Tibial artery (tissue), 4 donors: ENCODE data around the gene CFAP53.
"Not testable (repeated sequence)": the region's sequence is repeated elsewhere in the genome, so short reads cannot be mapped to it uniquely, and the experiment has no call there.

Source experiments
- DNase-seq, 2 donors: peaks; one replicate each; pipeline ENCODE4 v3.0.0-alpha.2; 2019
- H3K27ac ChIP-seq, 2 donors: fragments of 200-600 bp; sonication (generic) in 1 of 2; 1 replicate in 1 of 2; 2 replicates in 1 of 2; pipeline ENCODE4 v1.5.1; 2018 to 2019; ENCODE audit warnings: mild to moderate bottlenecking in 1 of 2
- H3K27me3 ChIP-seq, 2 donors: fragments of 200-600 bp; sonication (generic) in 1 of 2; one replicate each; pipeline versions ENCODE4 v1.5.1 to v1.6.0; 2016 to 2019
- H3K36me3 ChIP-seq, 3 donors: fragments of 200-600 bp; sonication (generic) in 2 of 3; one replicate each; pipeline ENCODE4 v1.5.1; 2016 to 2019; ENCODE audit warnings: mild to moderate bottlenecking in 2 of 3
- H3K4me1 ChIP-seq, 4 donors: fragments of 200-600 bp; sonication (generic) in 2 of 4; 1 replicate in 3 of 4; 2 replicates in 1 of 4; pipeline ENCODE4 v1.5.1; 2016 to 2019
- H3K4me3 ChIP-seq, 2 donors: fragments of 200-600 bp; sonication (generic) in 1 of 2; 1 replicate in 1 of 2; 2 replicates in 1 of 2; pipeline ENCODE4 v1.5.1; 2018 to 2019; ENCODE audit warnings: mild to moderate bottlenecking in 2 of 2
- H3K9me3 ChIP-seq, 3 donors: fragments of 200-600 bp; sonication (generic) in 1 of 3; one replicate each; pipeline ENCODE4 v1.5.1; 2016 to 2019
- CTCF ChIP-seq, 2 experiments: fragments of 200-600 bp in 1 of 2; fragments of 450-650 bp in 1 of 2; IDR thresholded peaks; one replicate each; pipeline ENCODE4 v1.5.1; 2017 to 2019; ENCODE audit warnings: antibody characterized with exemption in 2 of 2, mild to moderate bottlenecking in 1 of 2, moderate library complexity in 1 of 2
- intact Hi-C: fragments of 100-400 bp; cut with DNase I; formaldehyde crosslinking; loops from one replicate; pipeline ENCODE4 v1.15.0; 2023; ENCODE audit warnings: low total_unique reads

CFAP53 gene

GRCh38 chr18:50249576-50249975, 16.7 kb downstream of the CFAP53 start:
- H3K4me1 ChIP-seq: no peaks in the 10 kb centered on the region
- no peaks in the 10 kb centered on the region for H3K36me3 ChIP-seq
- no peaks in the 10 kb centered on the region for H3K9me3 ChIP-seq
- no peak for DNase-seq
- TF ChIP-seq CTCF (IDR thresholded peaks at IDR 0.05): no peak
- H3K4me3 ChIP-seq: no peak overlapping the region
- H3K27ac ChIP-seq: no peak overlapping the region
- H3K27me3 ChIP-seq: no peaks in the 10 kb centered on the region
- intact Hi-C loops: no loop called here

- H3K4me3 ChIP-seq: no peak overlapping the region
- H3K9me3 ChIP-seq: no peaks in the 10 kb centered on the region
- no peaks in the 10 kb centered on the region for H3K36me3 ChIP-seq
- no peaks in the 10 kb centered on the region for H3K4me1 ChIP-seq
- H3K27me3 ChIP-seq: no peaks in the 10 kb centered on the region
- no peak for TF ChIP-seq CTCF (IDR thresholded peaks at IDR 0.05)
- intact Hi-C loops: no loop called here
- no peak overlapping the region for H3K27ac ChIP-seq
- DNase-seq: no peak
Measured at GRCh38 chr18:50247561-50247960, 18.7 kb downstream of the CFAP53 start.

- H3K36me3 ChIP-seq, H3K27ac ChIP-seq, DNase-seq, H3K4me3 ChIP-seq, H3K27me3 ChIP-seq, H3K4me1 ChIP-seq, intact Hi-C loops, H3K9me3 ChIP-seq: not testable (repeated sequence)
Measured at GRCh38 chr18:50241768-50242167, 24.5 kb downstream of the CFAP53 start.

GRCh38 chr18:50240080-50240563, 26.2 kb downstream of the CFAP53 start:
- intact Hi-C loops: no loop called here
- Histone ChIP-seq H3K4me3 (no peak overlapping the region), H3K27me3 (no peaks in the 10 kb centered on the region)

GRCh38 chr18:50232419-50232818, 33.9 kb downstream of the CFAP53 start:
- H3K36me3 ChIP-seq: no peaks in the 10 kb centered on the region
- intact Hi-C loops: no loop called here
- no peaks in the 10 kb centered on the region for H3K9me3 ChIP-seq
- DNase-seq: no peak
- H3K4me1 ChIP-seq: no peaks in the 10 kb centered on the region
- H3K4me3 ChIP-seq: no peak overlapping the region
- H3K27ac ChIP-seq: no peak overlapping the region
- no peaks in the 10 kb centered on the region for H3K27me3 ChIP-seq
- no peak for TF ChIP-seq CTCF (IDR thresholded peaks at IDR 0.05)

More at GRCh38 chr18:50240080-50240563, 26.2 kb downstream of the CFAP53 start:
- TF ChIP-seq CTCF (IDR thresholded peaks at IDR 0.05): no peak
- no peak for DNase-seq
- Histone ChIP-seq H3K27ac (no peak overlapping the region), H3K4me1 (no peaks in the 10 kb centered on the region), H3K36me3 (no peaks in the 10 kb centered on the region), H3K9me3 (no peaks in the 10 kb centered on the region)

GRCh38 chr18:50231621-50232020, 34.7 kb downstream of the CFAP53 start:
- H3K9me3 ChIP-seq: no peaks in the 10 kb centered on the region
- DNase-seq: no peak
- H3K4me3 ChIP-seq: no peak overlapping the region
- TF ChIP-seq CTCF (IDR thresholded peaks at IDR 0.05): no peak
- no peaks in the 10 kb centered on the region for H3K27me3 ChIP-seq
- no peaks in the 10 kb centered on the region for H3K36me3 ChIP-seq
- no peak overlapping the region for H3K27ac ChIP-seq
- intact Hi-C loops: no loop called here
- no peaks in the 10 kb centered on the region for H3K4me1 ChIP-seq

GRCh38 chr18:50220249-50220648, 46.0 kb downstream of the CFAP53 start:
- H3K27ac ChIP-seq, H3K36me3 ChIP-seq, DNase-seq, H3K27me3 ChIP-seq, intact Hi-C loops, H3K4me3 ChIP-seq, H3K4me1 ChIP-seq, H3K9me3 ChIP-seq: not testable (repeated sequence)
